Cardiac muscle cell (in vitro differentiated cells and primary cell): ENCODE data around the gene NUP62CL. TPM values are rescaled to one million over a fixed set of nuclear protein-coding genes. Genes with fewer than 3 reads are reported as not detected.
"Not testable (repeated sequence)": the region's sequence is repeated elsewhere in the genome, so short reads cannot be mapped to it uniquely, and the experiment has no call there.

ENCODE experiments used
- DNase-seq, 2 donors: peaks; one replicate each; pipeline versions ENCODE4 v3.0.0 to v3.0.0-alpha.2; 2010 to 2017; ENCODE audit warnings: low read depth in 1 of 2, low spot score in 1 of 2
- H3K27ac ChIP-seq: fragments of 200-600 bp; sonication (generic); 2 replicates; pipeline ENCODE4 v1.5.1; 2016
- H3K27me3 ChIP-seq: fragments of 200-600 bp; sonication (generic); 2 replicates; pipeline ENCODE4 v1.6.0; 2016; ENCODE audit warnings: control low read depth
- H3K36me3 ChIP-seq: fragments of 200-600 bp; sonication (generic); 2 replicates; pipeline ENCODE4 v1.5.1; 2016; ENCODE audit warnings: control low read depth
- H3K4me1 ChIP-seq: fragments of 200-600 bp; sonication (generic); 2 replicates; pipeline ENCODE4 v1.8.1; 2017; ENCODE audit warnings: low read depth, mild to moderate bottlenecking, mixed run types
- H3K4me3 ChIP-seq: fragments of 200-600 bp; sonication (generic); 2 replicates; pipeline ENCODE4 v1.5.1; 2016; ENCODE audit warnings: mild to moderate bottlenecking
- H3K9me3 ChIP-seq: fragments of 200-600 bp; sonication (generic); 2 replicates; pipeline ENCODE4 v1.5.1; 2017; ENCODE audit warnings: low read depth, mild to moderate bottlenecking, control low read depth
- CTCF ChIP-seq: IDR thresholded peaks from 2 replicates; pipeline ENCODE4 v1.5.1; 2012; ENCODE audit warnings: low read depth, mild to moderate bottlenecking, low read length
- polyA plus RNA-seq: library from polyadenylated mRNA; unstranded; fragments of >200 nt; fragmentation: Nextera tagmentation; extraction: Ambion mirVana; gene quantifications from 2 replicates; pipeline ENCODE4 v1.2.1, GENCODE V29; 2016
- total RNA-seq: library from RNA; depleted of rRNA; stranded (reverse); fragments of >200 nt; gene quantifications from 2 replicates; pipeline ENCODE4 v1.2.3, GENCODE V29; 2016

Gene NUP62CL
- total and polyA plus RNA-seq, 2 experiments from 2014 or later, result 9.1 to 20.5 TPM

GRCh38 chrX:107197319-107197718 is 8.9 kb downstream of the NUP62CL start:
- no peak for TF ChIP-seq CTCF
- H3K9me3 ChIP-seq, result no peaks in the 10 kb centered on the region
- no peaks in the 10 kb centered on the region for H3K36me3 ChIP-seq
- no peak overlapping the region for H3K4me3 ChIP-seq
- DNase-seq, result no peak
- H3K27ac ChIP-seq, result no peak overlapping the region
- no peaks in the 10 kb centered on the region for H3K4me1 ChIP-seq
- no peaks in the 10 kb centered on the region for H3K27me3 ChIP-seq

- H3K4me3 ChIP-seq, result no peak overlapping the region
- no peak for TF ChIP-seq CTCF
- no peaks in the 10 kb centered on the region for H3K36me3 ChIP-seq
- no peaks in the 10 kb centered on the region for H3K9me3 ChIP-seq
- no peaks in the 10 kb centered on the region for H3K27me3 ChIP-seq
- H3K4me1 ChIP-seq, result no peaks in the 10 kb centered on the region
- H3K27ac ChIP-seq, result no peak overlapping the region
- DNase-seq, result no peak
These were observed 34.7 kb downstream of the NUP62CL start for GRCh38 chrX:107171369-107172102.

GRCh38 chrX:107168712-107169111 is 37.5 kb downstream of the NUP62CL start:
- DNase-seq, result no peak
- Histone ChIP-seq H3K27ac (no peak overlapping the region), H3K4me1 (no peaks in the 10 kb centered on the region), H3K9me3 (no peaks in the 10 kb centered on the region), H3K4me3 (no peak overlapping the region), H3K27me3 (no peaks in the 10 kb centered on the region), H3K36me3 (no peaks in the 10 kb centered on the region)
- TF ChIP-seq CTCF, result no peak

DNA sequence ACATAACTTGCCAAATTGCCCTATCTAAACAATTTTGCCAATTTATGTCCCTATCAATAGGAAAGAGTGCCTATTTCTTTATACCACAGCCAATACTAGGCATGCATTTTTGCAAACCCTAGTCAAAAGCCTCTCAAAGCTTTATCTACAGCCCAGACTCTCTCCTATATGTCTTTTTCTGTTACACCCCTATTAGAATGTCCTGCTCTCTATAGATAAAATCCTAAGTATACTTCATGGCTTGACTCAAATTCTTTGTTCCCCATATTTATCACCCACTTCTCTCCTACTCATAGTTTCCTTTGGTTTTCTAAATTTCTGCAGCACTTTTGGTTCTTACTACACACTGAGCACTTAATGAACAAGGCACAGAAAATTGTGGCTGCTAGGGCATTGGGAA is 38.0 kb downstream of the NUP62CL start:
- Histone ChIP-seq H3K36me3 (no peaks in the 10 kb centered on the region), H3K4me1 (no peaks in the 10 kb centered on the region), H3K27ac (no peak overlapping the region), H3K4me3 (no peak overlapping the region), H3K27me3 (no peaks in the 10 kb centered on the region), H3K9me3 (no peaks in the 10 kb centered on the region)
- no peak for TF ChIP-seq CTCF
- DNase-seq, result no peak

- TF ChIP-seq CTCF, result no peak
- Histone ChIP-seq H3K27ac (no peak overlapping the region), H3K9me3 (no peaks in the 10 kb centered on the region), H3K4me3 (no peak overlapping the region), H3K27me3 (no peaks in the 10 kb centered on the region), H3K36me3 (no peaks in the 10 kb centered on the region), H3K4me1 (no peaks in the 10 kb centered on the region)
- no peak for DNase-seq
These were observed 38.9 kb downstream of the NUP62CL start for GRCh38 chrX:107167163-107167921.

DNA sequence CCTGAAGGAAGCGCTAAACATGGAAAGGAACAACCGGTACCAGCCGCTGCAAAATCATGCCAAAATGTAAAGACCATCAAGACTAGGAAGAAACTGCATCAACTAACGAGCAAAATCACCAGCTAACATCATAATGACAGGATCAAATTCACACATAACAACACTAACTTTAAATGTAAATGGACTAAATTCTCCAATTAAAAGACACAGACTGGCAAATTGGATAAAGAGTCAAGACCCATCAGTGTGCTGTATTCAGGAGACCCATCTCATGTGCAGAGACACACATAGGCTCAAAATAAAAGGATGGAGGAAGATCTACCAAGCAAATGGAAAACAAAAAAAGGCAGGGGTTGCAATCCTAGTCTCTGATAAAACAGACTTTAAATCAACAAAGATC is 48.6 kb downstream of the NUP62CL start:
- not testable (repeated sequence) for H3K36me3 ChIP-seq, DNase-seq, H3K4me1 ChIP-seq, H3K9me3 ChIP-seq, H3K4me3 ChIP-seq, H3K27ac ChIP-seq, H3K27me3 ChIP-seq

DNA sequence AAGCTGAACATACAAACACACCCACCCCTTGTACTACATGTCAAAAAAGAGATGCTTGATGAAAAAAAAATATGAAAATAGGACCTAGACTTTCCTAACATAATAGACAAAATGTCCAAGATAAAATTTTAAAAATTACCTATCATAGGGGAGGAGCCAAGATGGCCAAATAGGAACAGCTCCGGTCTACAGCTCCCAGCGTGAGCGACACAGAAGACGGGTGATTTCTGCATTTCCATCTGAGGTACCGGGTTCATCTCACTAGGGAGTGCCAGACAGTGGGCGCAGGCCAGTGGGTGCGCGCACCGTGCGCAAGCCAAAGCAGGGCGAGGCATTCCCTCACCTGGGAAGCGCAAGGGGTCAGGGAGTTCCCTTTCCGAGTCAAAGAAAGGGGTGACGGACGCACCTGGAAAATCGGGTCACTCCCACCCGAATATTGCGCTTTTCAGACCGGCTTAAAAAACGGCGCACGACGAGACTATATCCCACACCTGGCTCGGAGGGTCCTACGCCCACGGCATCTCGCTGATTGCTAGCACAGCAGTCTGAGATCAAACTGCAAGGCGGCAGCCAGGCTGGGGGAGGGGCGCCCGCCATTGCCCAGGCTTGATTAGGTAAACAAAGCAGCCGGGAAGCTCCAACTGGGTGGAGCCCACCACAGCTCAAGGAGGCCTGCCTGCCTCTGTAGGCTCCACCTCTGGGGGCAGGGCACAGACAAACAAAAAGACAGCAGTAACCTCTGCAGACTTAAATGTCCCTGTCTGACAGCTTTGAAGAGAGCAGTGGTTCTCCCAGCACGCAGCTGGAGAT is 50.4 kb downstream of the NUP62CL start:
- not testable (repeated sequence) for H3K4me1 ChIP-seq, H3K27me3 ChIP-seq, H3K36me3 ChIP-seq, H3K27ac ChIP-seq, H3K9me3 ChIP-seq, DNase-seq
- H3K4me3 ChIP-seq, result peak overlapping the region; percentile 41
